Measurements from ENCODE around the gene MTCP1.

Gene MTCP1

GRCh38 chrX:155070663-155070974 lies 317 bp downstream of the MTCP1 start:
- WGBS, result 1% methylated on average over 14 of the region's 16 CpGs
- H3K27ac ChIP-seq (ENCODE audit: low read depth, low read length), result peak overlapping the region; percentile 81
- H3K36me3 ChIP-seq (ENCODE audit: insufficient read depth, low read length), result peaks cover 24% of the 10 kb centered on the region
- no peaks in the 10 kb centered on the region for H3K9me3 ChIP-seq (ENCODE audit: insufficient read depth, low read depth, low read length)
- H3K4me1 ChIP-seq (ENCODE audit: insufficient read depth, low read length), result peaks cover 4% of the 10 kb centered on the region; the same call in 1 of the 2 replicates
- H3K27me3 ChIP-seq (ENCODE audit: insufficient read depth, low read length), result no peaks in the 10 kb centered on the region
- H3K9ac ChIP-seq (ENCODE audit: low read depth, low read length), result peak overlapping the region; percentile 84
- H3K4me3 ChIP-seq (ENCODE audit: low read length), result peak overlapping the region; percentile 89

GRCh38 chrX:155070038-155070437 lies 898 bp downstream of the MTCP1 start:
- Histone ChIP-seq H3K9me3 (ENCODE audit: insufficient read depth, low read depth, low read length) (no peaks in the 10 kb centered on the region), H3K27me3 (ENCODE audit: insufficient read depth, low read length) (no peaks in the 10 kb centered on the region), H3K27ac (ENCODE audit: low read depth, low read length) (no peak overlapping the region), H3K9ac (ENCODE audit: low read depth, low read length) (peak overlapping the region; percentile 84; the same call in 1 of the 2 replicates), H3K36me3 (ENCODE audit: insufficient read depth, low read length) (peaks cover 18% of the 10 kb centered on the region), H3K4me1 (ENCODE audit: insufficient read depth, low read length) (peaks cover 4% of the 10 kb centered on the region; the same call in 1 of the 2 replicates), H3K4me3 (ENCODE audit: low read length) (peak overlapping the region; percentile 89)
- 7% methylated on average over 11 of the region's 12 CpGs for WGBS

GRCh38 chrX:155069414-155069813 lies 1.5 kb downstream of the MTCP1 start:
- Histone ChIP-seq H3K4me1 (ENCODE audit: insufficient read depth, low read length) (peaks cover 4% of the 10 kb centered on the region; the same call in 1 of the 2 replicates), H3K36me3 (ENCODE audit: insufficient read depth, low read length) (peaks cover 12% of the 10 kb centered on the region)

GRCh38 chrX:155068165-155068564 lies 2.8 kb downstream of the MTCP1 start:
- Histone ChIP-seq H3K4me1 (ENCODE audit: insufficient read depth, low read length) (peaks cover 4% of the 10 kb centered on the region; the same call in 1 of the 2 replicates), H3K27ac (ENCODE audit: low read depth, low read length) (no peak overlapping the region), H3K36me3 (ENCODE audit: insufficient read depth, low read length) (no peaks in the 10 kb centered on the region), H3K9me3 (ENCODE audit: insufficient read depth, low read depth, low read length) (no peaks in the 10 kb centered on the region), H3K4me3 (ENCODE audit: low read length) (no peak overlapping the region), H3K9ac (ENCODE audit: low read depth, low read length) (no peak overlapping the region), H3K27me3 (ENCODE audit: insufficient read depth, low read length) (no peaks in the 10 kb centered on the region)
- 71% methylated on average over 1 of the region's 1 CpG for WGBS

More at GRCh38 chrX:155069414-155069813, 1.5 kb downstream of the MTCP1 start:
- Histone ChIP-seq H3K27ac (ENCODE audit: low read depth, low read length) (no peak overlapping the region), H3K9me3 (ENCODE audit: insufficient read depth, low read depth, low read length) (no peaks in the 10 kb centered on the region), H3K4me3 (ENCODE audit: low read length) (peak overlapping the region; percentile 89), H3K9ac (ENCODE audit: low read depth, low read length) (no peak overlapping the region), H3K27me3 (ENCODE audit: insufficient read depth, low read length) (no peaks in the 10 kb centered on the region)
- WGBS, result no CpG with 5 or more reads among the region's 1 CpG

- H3K9ac ChIP-seq (ENCODE audit: low read depth, low read length), result no peak overlapping the region
These were observed 5.8 kb downstream of the MTCP1 start for GRCh38 chrX:155065035-155065734.

GRCh38 chrX:155061760-155062159 lies 9.2 kb downstream of the MTCP1 start:
- WGBS, result 93% methylated on average over 3 of the region's 4 CpGs
- H3K9ac ChIP-seq (ENCODE audit: low read depth, low read length), result no peak overlapping the region
- no peaks in the 10 kb centered on the region for H3K4me1 ChIP-seq (ENCODE audit: insufficient read depth, low read length)
- H3K27ac ChIP-seq (ENCODE audit: low read depth, low read length), result no peak overlapping the region
- H3K27me3 ChIP-seq (ENCODE audit: insufficient read depth, low read length), result no peaks in the 10 kb centered on the region
- H3K4me3 ChIP-seq (ENCODE audit: low read length), result no peak overlapping the region
- no peaks in the 10 kb centered on the region for H3K9me3 ChIP-seq (ENCODE audit: insufficient read depth, low read depth, low read length)
- peaks cover 17% of the 10 kb centered on the region for H3K36me3 ChIP-seq (ENCODE audit: insufficient read depth, low read length)

More at GRCh38 chrX:155065035-155065734, 5.8 kb downstream of the MTCP1 start:
- H3K27me3 ChIP-seq (ENCODE audit: insufficient read depth, low read length), result no peaks in the 10 kb centered on the region
- H3K4me1 ChIP-seq (ENCODE audit: insufficient read depth, low read length), result peaks cover 4% of the 10 kb centered on the region; the same call in 1 of the 2 replicates
- H3K4me3 ChIP-seq (ENCODE audit: low read length), result no peak overlapping the region
- H3K27ac ChIP-seq (ENCODE audit: low read depth, low read length), result no peak overlapping the region
- WGBS, result 92% methylated on average over 7 of the region's 8 CpGs
- H3K36me3 ChIP-seq (ENCODE audit: insufficient read depth, low read length), result peaks cover 13% of the 10 kb centered on the region
- H3K9me3 ChIP-seq (ENCODE audit: insufficient read depth, low read depth, low read length), result no peaks in the 10 kb centered on the region

- 25% methylated on average over 24 of the region's 25 CpGs for WGBS
- peak overlapping the region; percentile 35 for H3K4me3 ChIP-seq (ENCODE audit: low read length)
These were observed 13.8 kb downstream of the MTCP1 start for GRCh38 chrX:155056877-155057792.

GRCh38 chrX:155056471-155056870 lies 14.5 kb downstream of the MTCP1 start:
- Histone ChIP-seq H3K27ac (ENCODE audit: low read depth, low read length) (no peak overlapping the region), H3K36me3 (ENCODE audit: insufficient read depth, low read length) (peaks cover 17% of the 10 kb centered on the region), H3K4me3 (ENCODE audit: low read length) (no peak overlapping the region), H3K4me1 (ENCODE audit: insufficient read depth, low read length) (no peaks in the 10 kb centered on the region), H3K27me3 (ENCODE audit: insufficient read depth, low read length) (no peaks in the 10 kb centered on the region), H3K9me3 (ENCODE audit: insufficient read depth, low read depth, low read length) (no peaks in the 10 kb centered on the region), H3K9ac (ENCODE audit: low read depth, low read length) (no peak overlapping the region)
- no CpG with 5 or more reads among the region's 1 CpG for WGBS

More at GRCh38 chrX:155056877-155057792, 13.8 kb downstream of the MTCP1 start:
- Histone ChIP-seq H3K27ac (ENCODE audit: low read depth, low read length) (no peak overlapping the region), H3K27me3 (ENCODE audit: insufficient read depth, low read length) (no peaks in the 10 kb centered on the region), H3K9ac (ENCODE audit: low read depth, low read length) (no peak overlapping the region), H3K4me1 (ENCODE audit: insufficient read depth, low read length) (no peaks in the 10 kb centered on the region), H3K36me3 (ENCODE audit: insufficient read depth, low read length) (peaks cover 17% of the 10 kb centered on the region), H3K9me3 (ENCODE audit: insufficient read depth, low read depth, low read length) (no peaks in the 10 kb centered on the region)

GRCh38 chrX:155055494-155055893 lies 15.4 kb downstream of the MTCP1 start:
- no peaks in the 10 kb centered on the region for H3K27me3 ChIP-seq (ENCODE audit: insufficient read depth, low read length)
- peaks cover 12% of the 10 kb centered on the region for H3K36me3 ChIP-seq (ENCODE audit: insufficient read depth, low read length)
- H3K27ac ChIP-seq (ENCODE audit: low read depth, low read length), result no peak overlapping the region
- no peak overlapping the region for H3K4me3 ChIP-seq (ENCODE audit: low read length)
- WGBS, result 97% methylated on average over 3 of the region's 3 CpGs
- H3K9ac ChIP-seq (ENCODE audit: low read depth, low read length), result no peak overlapping the region
- no peaks in the 10 kb centered on the region for H3K4me1 ChIP-seq (ENCODE audit: insufficient read depth, low read length)
- no peaks in the 10 kb centered on the region for H3K9me3 ChIP-seq (ENCODE audit: insufficient read depth, low read depth, low read length)

- WGBS, result 95% methylated on average over 1 of the region's 4 CpGs
- Histone ChIP-seq H3K36me3 (ENCODE audit: insufficient read depth, low read length) (peaks cover 4% of the 10 kb centered on the region; the same call in 1 of the 2 replicates), H3K4me1 (ENCODE audit: insufficient read depth, low read length) (no peaks in the 10 kb centered on the region), H3K9me3 (ENCODE audit: insufficient read depth, low read depth, low read length) (no peaks in the 10 kb centered on the region), H3K27ac (ENCODE audit: low read depth, low read length) (no peak overlapping the region), H3K4me3 (ENCODE audit: low read length) (no peak overlapping the region), H3K9ac (ENCODE audit: low read depth, low read length) (no peak overlapping the region), H3K27me3 (ENCODE audit: insufficient read depth, low read length) (no peaks in the 10 kb centered on the region)
These were observed 16.7 kb downstream of the MTCP1 start for GRCh38 chrX:155054255-155054654.

- no peaks in the 10 kb centered on the region for H3K4me1 ChIP-seq (ENCODE audit: insufficient read depth, low read length)
- 93% methylated on average over 3 of the region's 3 CpGs for WGBS
- H3K9ac ChIP-seq (ENCODE audit: low read depth, low read length), result no peak overlapping the region
- no peak overlapping the region for H3K4me3 ChIP-seq (ENCODE audit: low read length)
- H3K36me3 ChIP-seq (ENCODE audit: insufficient read depth, low read length), result peaks cover 4% of the 10 kb centered on the region; the same call in 1 of the 2 replicates
- no peaks in the 10 kb centered on the region for H3K27me3 ChIP-seq (ENCODE audit: insufficient read depth, low read length)
- H3K27ac ChIP-seq (ENCODE audit: low read depth, low read length), result no peak overlapping the region
- no peaks in the 10 kb centered on the region for H3K9me3 ChIP-seq (ENCODE audit: insufficient read depth, low read depth, low read length)
These were observed 17.3 kb downstream of the MTCP1 start for GRCh38 chrX:155053656-155054055.

Measured in HUES64 (cell line).